Myocyte (in vitro differentiated cells): ENCODE measurements around the gene PRSS27. TPM values are rescaled to one million over a fixed set of nuclear protein-coding genes. Genes with fewer than 3 reads are reported as not detected.
"Not testable (repeated sequence)": the region's sequence is repeated elsewhere in the genome, so short reads cannot be mapped to it uniquely, and the experiment has no call there.

Experiments
- DNase-seq: peaks from one replicate; pipeline ENCODE4 v3.0.0-alpha.2; 2012; ENCODE audit warnings: low read depth
- total RNA-seq: library from RNA; depleted of rRNA; stranded (reverse); fragments of >200 nt; gene quantifications from 2 replicates; pipeline ENCODE4 v1.2.3, GENCODE V29; 2014

Gene PRSS27
- total RNA-seq, 1 donor from 2014 or later = 0.62 TPM

GRCh38 chr16:2698103-2698870 lies 21.7 kb downstream of the PRSS27 start:
- no peak for DNase-seq

GRCh38 chr16:2697401-2697948 lies 22.5 kb downstream of the PRSS27 start:
- no peak for DNase-seq

GRCh38 chr16:2696601-2697250 lies 23.3 kb downstream of the PRSS27 start:
- not testable (repeated sequence) for DNase-seq

GRCh38 chr16:2692948-2693651 lies 26.9 kb downstream of the PRSS27 start:
- peak; percentile 98 for DNase-seq

GRCh38 chr16:2692251-2692947 lies 27.6 kb downstream of the PRSS27 start:
- DNase-seq = peak; percentile 79

GRCh38 chr16:2691491-2692248 lies 28.4 kb downstream of the PRSS27 start:
- no peak for DNase-seq

- DNase-seq = no peak
Measured at GRCh38 chr16:2690852-2691251, 29.2 kb downstream of the PRSS27 start.

GRCh38 chr16:2689968-2690801 lies 29.8 kb downstream of the PRSS27 start:
- peak; percentile 91 for DNase-seq

- DNase-seq = not testable (repeated sequence)
Measured at GRCh38 chr16:2689422-2689821, 30.6 kb downstream of the PRSS27 start.

- no peak for DNase-seq
Measured at GRCh38 chr16:2687531-2688308, 32.3 kb downstream of the PRSS27 start.

GRCh38 chr16:2686912-2687507 lies 33.0 kb downstream of the PRSS27 start:
- no peak for DNase-seq

GRCh38 chr16:2686075-2686474 lies 33.9 kb downstream of the PRSS27 start:
- not testable (repeated sequence) for DNase-seq

- DNase-seq = not testable (repeated sequence)
Measured at GRCh38 chr16:2683041-2683440, 37.0 kb downstream of the PRSS27 start.

- DNase-seq = peak; percentile 96
Measured at GRCh38 chr16:2682209-2683021, 37.6 kb downstream of the PRSS27 start, which contains the start of gene KCTD5. KCTD5 (plus strand) TSS chr16:2682523; CDS start chr16:2682549, 26 bp downstream.

GRCh38 chr16:2680360-2680759 lies 39.7 kb downstream of the PRSS27 start:
- DNase-seq = peak; percentile 67

GRCh38 chr16:2679902-2680301 lies 40.1 kb downstream of the PRSS27 start:
- peak; percentile 90 for DNase-seq
